Body of pancreas (tissue), 4 donors: Measurements from ENCODE around the gene ELP4.

Source experiments
- CTCF ChIP-seq, 7 experiments: fragments of 450-650 bp in 4 of 7; fragments of 200-600 bp in 3 of 7; sonication (generic) in 3 of 7; IDR thresholded peaks; one replicate each; pipeline ENCODE4 v1.5.1; 2016 to 2019; ENCODE audit warnings: antibody characterized with exemption in 7 of 7
- POLR2A ChIP-seq, 3 donors: fragments of 450-650 bp; IDR thresholded peaks; one replicate each; pipeline ENCODE4 v1.6.1; 2016; ENCODE audit warnings: antibody characterized with exemption in 3 of 3, mild to moderate bottlenecking in 2 of 3

GRCh38 chr11:31792456-31792855 is 282.9 kb downstream of the ELP4 start:
- TF ChIP-seq CTCF (IDR thresholded peaks at IDR 0.05) (no peak), POLR2A (IDR thresholded peaks at IDR 0.05) (no peak)
